ENCODE measurements around the gene PTPN13.

The PTPN13 gene

GRCh38 chr4:86593688-86594558 is at the start of gene PTPN13:
PTPN13 (plus strand) TSS chr4:86594315; CDS start chr4:86635257, 40,942 bp downstream.
- Mint-ChIP-seq H3K27me3 (peaks cover 53% of the 10 kb centered on the region), H3K27ac (no peak within 1 kb of the TSS), H3K4me1 (peaks cover 13% of the 10 kb centered on the region), H3K4me3 (peak within 1 kb of the TSS; percentile 60), H3K36me3 (no peaks in the 10 kb centered on the region), H3K9me3 (no peaks in the 10 kb centered on the region)
- DNase-seq = peak; percentile 53
- CTCF ChIA-PET = interaction anchor here (1.2 kb wide), 1 partner anchor 94 kb away, joined by 3 read pairs; no protein-coding TSS in a partner anchor

GRCh38 chr4:86547140-86547539 is 47.0 kb upstream of the PTPN13 start:
- peaks cover 1% of the 10 kb centered on the region for H3K36me3 Mint-ChIP-seq
- H3K27me3 Mint-ChIP-seq = peaks cover 4% of the 10 kb centered on the region
- peaks cover 32% of the 10 kb centered on the region for H3K4me1 Mint-ChIP-seq
- no peak overlapping the region for H3K27ac Mint-ChIP-seq
- CTCF ChIA-PET = no interaction called here
- H3K4me3 Mint-ChIP-seq = no peak overlapping the region
- peaks cover 3% of the 10 kb centered on the region for H3K9me3 Mint-ChIP-seq
- no peak for DNase-seq

GRCh38 chr4:86549163-86549788 is 44.8 kb upstream of the PTPN13 start:
- Mint-ChIP-seq H3K4me1 (peaks cover 16% of the 10 kb centered on the region), H3K9me3 (peaks cover 4% of the 10 kb centered on the region), H3K27me3 (peaks cover 13% of the 10 kb centered on the region), H3K36me3 (peaks cover 1% of the 10 kb centered on the region), H3K27ac (no peak overlapping the region), H3K4me3 (no peak overlapping the region)
- CTCF ChIA-PET = interaction anchor here (0.6 to 1.3 kb wide), 3 partner anchors 26 to 89 kb away, joined by 3 to 4 read pairs (median 4); no protein-coding TSS in a partner anchor
- no peak for DNase-seq

- no peak overlapping the region for H3K4me3 Mint-ChIP-seq
- H3K4me1 Mint-ChIP-seq = peaks cover 3% of the 10 kb centered on the region
- DNase-seq = no peak
- no peaks in the 10 kb centered on the region for H3K36me3 Mint-ChIP-seq
- H3K27me3 Mint-ChIP-seq = peaks cover 24% of the 10 kb centered on the region
- H3K27ac Mint-ChIP-seq = no peak overlapping the region
- CTCF ChIA-PET = no interaction called here
- H3K9me3 Mint-ChIP-seq = peaks cover 4% of the 10 kb centered on the region
These were observed 42.7 kb upstream of the PTPN13 start for GRCh38 chr4:86551387-86551786.

GRCh38 chr4:86554646-86555045 is 39.5 kb upstream of the PTPN13 start:
- CTCF ChIA-PET = no interaction called here
- no peaks in the 10 kb centered on the region for H3K4me1 Mint-ChIP-seq

GRCh38 chr4:86556791-86557415 is 37.2 kb upstream of the PTPN13 start:
- peaks cover 1% of the 10 kb centered on the region for H3K9me3 Mint-ChIP-seq
- H3K27me3 Mint-ChIP-seq = peaks cover 19% of the 10 kb centered on the region
- DNase-seq = no peak
- H3K4me3 Mint-ChIP-seq = no peak overlapping the region
- no peaks in the 10 kb centered on the region for H3K4me1 Mint-ChIP-seq
- no peaks in the 10 kb centered on the region for H3K36me3 Mint-ChIP-seq
- CTCF ChIA-PET = no interaction called here
- no peak overlapping the region for H3K27ac Mint-ChIP-seq

More at GRCh38 chr4:86554646-86555045, 39.5 kb upstream of the PTPN13 start:
- Mint-ChIP-seq H3K27ac (no peak overlapping the region), H3K36me3 (no peaks in the 10 kb centered on the region), H3K9me3 (peaks cover 1% of the 10 kb centered on the region), H3K27me3 (peaks cover 24% of the 10 kb centered on the region), H3K4me3 (no peak overlapping the region)
- DNase-seq = no peak

- Mint-ChIP-seq H3K4me3 (no peak overlapping the region), H3K27me3 (peaks cover 19% of the 10 kb centered on the region), H3K27ac (no peak overlapping the region), H3K36me3 (no peaks in the 10 kb centered on the region), H3K9me3 (no peaks in the 10 kb centered on the region), H3K4me1 (no peaks in the 10 kb centered on the region)
- no peak for DNase-seq
- CTCF ChIA-PET = no interaction called here
These were observed 36.6 kb upstream of the PTPN13 start for GRCh38 chr4:86557526-86557925.

- peaks cover 13% of the 10 kb centered on the region for H3K27me3 Mint-ChIP-seq
- no peak overlapping the region for H3K4me3 Mint-ChIP-seq
- H3K36me3 Mint-ChIP-seq = no peaks in the 10 kb centered on the region
- CTCF ChIA-PET = no interaction called here
- DNase-seq = no peak
- H3K27ac Mint-ChIP-seq = no peak overlapping the region
- H3K9me3 Mint-ChIP-seq = no peaks in the 10 kb centered on the region
- no peaks in the 10 kb centered on the region for H3K4me1 Mint-ChIP-seq
These were observed 35.9 kb upstream of the PTPN13 start for GRCh38 chr4:86558258-86558657.

- Mint-ChIP-seq H3K4me1 (no peaks in the 10 kb centered on the region), H3K4me3 (no peak overlapping the region), H3K27ac (no peak overlapping the region), H3K27me3 (peaks cover 10% of the 10 kb centered on the region), H3K36me3 (no peaks in the 10 kb centered on the region), H3K9me3 (no peaks in the 10 kb centered on the region)
- CTCF ChIA-PET = no interaction called here
- no peak for DNase-seq
These were observed 35.3 kb upstream of the PTPN13 start for GRCh38 chr4:86558797-86559196.

- no peak overlapping the region for H3K4me3 Mint-ChIP-seq
- CTCF ChIA-PET = interaction anchor here (1.5 kb wide), 1 partner anchor 62 kb away, joined by 4 read pairs; no protein-coding TSS in a partner anchor
- DNase-seq = no peak
- no peaks in the 10 kb centered on the region for H3K36me3 Mint-ChIP-seq
- no peak overlapping the region for H3K27ac Mint-ChIP-seq
- peaks cover 3% of the 10 kb centered on the region for H3K27me3 Mint-ChIP-seq
- H3K9me3 Mint-ChIP-seq = no peaks in the 10 kb centered on the region
- H3K4me1 Mint-ChIP-seq = no peaks in the 10 kb centered on the region
These were observed 33.7 kb upstream of the PTPN13 start for GRCh38 chr4:86560447-86560846.

- Mint-ChIP-seq H3K4me1 (no peaks in the 10 kb centered on the region), H3K36me3 (no peaks in the 10 kb centered on the region), H3K9me3 (no peaks in the 10 kb centered on the region), H3K27ac (no peak overlapping the region), H3K27me3 (peaks cover 3% of the 10 kb centered on the region), H3K4me3 (no peak overlapping the region)
- CTCF ChIA-PET = interaction anchor here (1.5 kb wide), 1 partner anchor 63 kb away, joined by 4 read pairs; no protein-coding TSS in a partner anchor
- DNase-seq = no peak
These were observed 32.9 kb upstream of the PTPN13 start for GRCh38 chr4:86561256-86561655.

- DNase-seq = no peak
- Mint-ChIP-seq H3K36me3 (no peaks in the 10 kb centered on the region), H3K9me3 (no peaks in the 10 kb centered on the region), H3K4me3 (no peak overlapping the region), H3K27me3 (peaks cover 3% of the 10 kb centered on the region), H3K27ac (no peak overlapping the region), H3K4me1 (no peaks in the 10 kb centered on the region)
- CTCF ChIA-PET = interaction anchor here (1.0 kb wide), 1 partner anchor 67 kb away, joined by 3 read pairs; no protein-coding TSS in a partner anchor
These were observed 30.7 kb upstream of the PTPN13 start for GRCh38 chr4:86563416-86563815.

GRCh38 chr4:86564795-86565194 is 29.3 kb upstream of the PTPN13 start:
- no peak overlapping the region for H3K27ac Mint-ChIP-seq
- H3K27me3 Mint-ChIP-seq = peaks cover 8% of the 10 kb centered on the region
- no peak for DNase-seq
- H3K36me3 Mint-ChIP-seq = no peaks in the 10 kb centered on the region
- CTCF ChIA-PET = interaction anchor here (0.5 kb wide), 1 partner anchor 171 kb away, joined by 3 read pairs; no protein-coding TSS in a partner anchor
- H3K4me1 Mint-ChIP-seq = no peaks in the 10 kb centered on the region
- H3K4me3 Mint-ChIP-seq = no peak overlapping the region
- H3K9me3 Mint-ChIP-seq = no peaks in the 10 kb centered on the region

GRCh38 chr4:86565651-86566050 is 28.5 kb upstream of the PTPN13 start:
- H3K4me3 Mint-ChIP-seq = no peak overlapping the region
- no peak overlapping the region for H3K27ac Mint-ChIP-seq
- no peak for DNase-seq
- H3K36me3 Mint-ChIP-seq = no peaks in the 10 kb centered on the region
- H3K27me3 Mint-ChIP-seq = peaks cover 8% of the 10 kb centered on the region
- CTCF ChIA-PET = no interaction called here
- no peaks in the 10 kb centered on the region for H3K4me1 Mint-ChIP-seq
- H3K9me3 Mint-ChIP-seq = no peaks in the 10 kb centered on the region

Measured in activated naive CD4-positive, alpha-beta T cell treated with anti-CD3 and anti-CD28 coated beads, Interleukin-2, amount 10 ng/mL, durations not matched to agents 7 days and 5 days (primary cell).